Stimulated activated CD8-positive, alpha-beta memory T cell treated with anti-CD3 and anti-CD28 coated beads, Interleukin-12 subunit alpha, Interleukin-12 subunit beta, amount 100 ng/mL, for 4 hours (primary cell): ENCODE results near the gene KRTAP20-4.

Source experiments
- DNase-seq: peaks from one replicate; pipeline ENCODE4 v3.0.0-alpha.2; 2020; ENCODE audit warnings: low read depth

The KRTAP20-4 gene

GRCh38 chr21:30652891-30653290, 32.5 kb downstream of the KRTAP20-4 start:
- no peak for DNase-seq

GRCh38 chr21:30668776-30669175, 48.3 kb downstream of the KRTAP20-4 start:
- DNase-seq = no peak
